Stimulated activated CD8-positive, alpha-beta memory T cell treated with anti-CD3 and anti-CD28 coated beads, Interleukin-7, amount 100 ng/mL, for 4 hours (primary cell): ENCODE results near the gene FBXO38.
"Not testable (repeated sequence)": the region's sequence is repeated elsewhere in the genome, so short reads cannot be mapped to it uniquely, and the experiment has no call there.

Experiments used
- DNase-seq, 2 donors: peaks; one replicate each; pipeline ENCODE4 v3.0.0-alpha.2; 2020; ENCODE audit warnings: low read depth in 2 of 2

FBXO38 gene

DNA sequence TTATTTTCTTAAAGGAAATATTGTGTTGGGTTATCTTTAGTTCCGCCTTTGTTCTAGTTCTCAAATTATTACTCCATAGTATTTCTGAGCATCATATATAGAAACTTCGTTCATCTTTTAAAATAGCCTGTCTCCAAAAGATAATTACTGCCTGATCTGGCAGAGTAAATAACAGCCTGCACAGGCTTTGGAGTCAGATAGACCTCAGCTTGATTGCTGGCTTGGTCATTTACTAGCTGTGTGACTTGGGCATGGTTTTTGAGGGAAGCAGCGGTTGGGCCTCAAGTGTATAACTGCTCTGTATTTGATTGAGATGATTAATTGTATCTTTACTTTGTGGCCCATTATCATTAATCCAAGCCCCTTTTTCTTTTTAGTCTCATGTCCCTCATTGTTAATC, 50.1 kb downstream of the FBXO38 start:
- DNase-seq, result no peak

DNA sequence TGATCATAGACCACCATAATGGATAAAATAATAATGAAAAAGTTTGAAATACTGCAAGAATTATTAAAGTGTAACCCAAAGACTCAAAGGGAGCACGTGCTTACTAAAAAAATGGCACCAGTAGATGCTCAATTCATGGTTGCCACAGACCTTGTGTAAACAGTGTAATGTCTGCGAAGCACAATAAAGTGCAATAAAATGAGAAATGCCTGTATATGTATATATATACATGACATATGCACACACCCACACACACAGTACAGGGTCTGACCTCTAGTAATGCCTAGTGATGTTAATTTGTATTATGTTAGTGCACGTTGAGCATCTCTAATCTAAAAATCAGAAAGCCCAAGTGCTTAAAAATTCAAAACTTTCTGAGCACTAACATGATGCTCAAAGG, 52.3 kb downstream of the FBXO38 start:
- no peak for DNase-seq

DNA sequence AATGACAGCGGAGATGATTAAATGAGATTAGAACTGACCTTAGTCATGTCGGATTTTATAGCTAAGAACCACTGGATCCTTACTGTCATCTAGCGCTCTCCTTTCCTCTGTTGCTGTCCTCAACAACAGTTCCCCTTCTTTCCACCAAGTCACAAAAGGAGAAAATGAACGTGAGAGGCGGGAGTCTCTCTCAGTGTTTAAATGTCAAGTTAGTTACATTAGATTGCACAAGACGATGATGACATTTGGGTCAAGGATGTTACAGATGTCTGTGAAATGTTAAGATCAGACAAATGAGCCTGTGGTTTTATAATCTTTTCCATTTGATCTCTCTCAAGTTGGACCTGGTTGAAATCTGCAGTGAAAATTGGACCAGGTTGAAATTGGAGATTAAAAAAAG, 53.5 kb downstream of the FBXO38 start:
- DNase-seq, result no peak

DNA sequence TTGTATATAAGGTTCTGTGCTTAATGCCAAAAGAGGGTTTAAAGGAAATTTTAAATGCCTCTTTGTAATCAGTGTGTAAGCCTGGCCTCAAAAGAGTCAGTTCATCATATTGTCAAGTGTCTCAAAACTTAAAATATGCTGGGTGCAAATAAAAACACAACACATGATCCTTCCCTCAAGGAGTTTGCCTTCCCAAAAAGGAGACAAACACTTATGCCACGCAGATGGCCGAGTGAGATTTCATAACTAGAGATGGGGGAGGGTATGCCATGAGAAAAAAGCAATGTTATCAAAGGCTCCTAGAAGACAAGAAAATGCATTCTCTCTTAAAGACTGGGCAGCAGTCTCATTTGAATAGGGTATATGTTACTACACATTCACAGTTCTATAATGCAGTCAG, 55.2 kb downstream of the FBXO38 start:
- DNase-seq, result no peak

DNA sequence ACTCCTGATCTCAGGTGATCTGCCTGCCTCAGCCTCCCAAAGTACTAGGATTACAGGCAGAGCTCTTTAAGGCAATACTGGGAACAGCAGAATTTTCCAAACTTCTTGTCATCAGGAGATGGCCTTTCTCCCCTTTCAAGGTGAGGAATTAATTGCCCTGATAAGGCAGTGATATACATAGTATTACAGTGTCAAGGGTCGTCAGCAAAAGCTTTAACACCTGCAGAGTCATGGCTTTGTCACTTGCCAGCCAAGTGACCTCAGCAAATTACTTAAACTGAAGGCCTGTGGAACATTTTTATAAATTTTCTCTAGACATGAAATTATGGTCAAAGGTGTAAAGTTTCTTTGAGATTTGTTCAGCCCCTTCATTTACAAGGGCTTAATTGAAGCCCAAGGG, 59.5 kb downstream of the FBXO38 start:
- DNase-seq, result no peak

DNA sequence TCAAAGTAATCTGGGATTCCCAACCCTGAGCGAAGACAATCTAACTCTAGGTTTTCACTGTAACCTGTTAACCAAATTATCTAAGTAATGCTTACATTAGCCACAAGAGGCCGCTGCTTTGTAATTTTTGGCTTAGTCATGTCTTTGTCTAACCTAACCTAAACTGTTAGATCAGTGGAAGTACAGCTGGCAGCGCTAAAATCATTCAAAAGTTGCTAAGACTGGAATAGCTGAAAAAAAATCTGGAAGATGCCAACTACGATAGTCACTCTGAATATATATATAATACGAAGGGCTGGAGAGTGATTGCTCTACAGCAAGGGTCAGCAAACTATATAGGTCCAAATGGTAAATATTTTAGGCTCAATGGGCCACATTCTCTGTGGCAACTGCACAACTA, 60.2 kb downstream of the FBXO38 start:
- DNase-seq, result peak in 1 of 2 donors; percentile 23

DNA sequence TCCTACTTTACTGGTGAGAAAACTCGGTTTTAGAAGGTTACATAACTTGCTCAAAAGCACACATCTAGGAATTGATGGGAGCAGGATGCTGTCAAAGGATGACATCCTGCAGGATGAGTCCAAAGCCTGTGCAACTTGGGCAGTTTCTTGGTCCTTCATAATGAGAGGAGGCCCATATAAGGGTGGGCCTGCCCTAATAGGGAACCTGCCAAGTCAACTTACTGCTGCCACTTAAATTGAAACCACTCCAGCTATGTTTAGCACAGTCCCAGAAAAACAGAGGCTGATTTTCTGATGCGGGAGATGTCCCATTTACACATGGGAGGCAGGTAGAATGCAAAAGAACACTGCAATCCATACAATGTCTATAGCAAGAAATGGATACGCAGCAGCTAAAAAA, 61.8 kb downstream of the FBXO38 start:
- no peak for DNase-seq

DNA sequence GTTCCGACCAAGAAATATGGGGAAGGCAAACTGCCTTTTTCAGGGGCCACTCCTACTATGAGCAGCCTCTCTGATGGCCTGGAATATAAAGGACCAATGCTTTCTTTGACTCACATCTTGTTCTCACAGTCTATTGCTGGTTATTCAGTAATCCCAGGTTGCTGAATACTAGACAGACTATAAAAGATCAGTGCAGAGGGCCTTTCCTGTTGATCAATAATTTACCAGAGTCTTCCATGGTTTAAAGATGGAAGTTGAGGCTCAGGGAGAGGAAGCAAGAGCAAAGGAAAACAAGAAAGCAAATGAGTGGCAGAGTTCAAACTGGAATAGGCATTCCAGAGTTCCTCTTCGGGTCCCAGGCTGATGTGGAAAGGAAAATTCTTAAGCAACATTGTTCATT, 62.9 kb downstream of the FBXO38 start:
- no peak for DNase-seq

DNA sequence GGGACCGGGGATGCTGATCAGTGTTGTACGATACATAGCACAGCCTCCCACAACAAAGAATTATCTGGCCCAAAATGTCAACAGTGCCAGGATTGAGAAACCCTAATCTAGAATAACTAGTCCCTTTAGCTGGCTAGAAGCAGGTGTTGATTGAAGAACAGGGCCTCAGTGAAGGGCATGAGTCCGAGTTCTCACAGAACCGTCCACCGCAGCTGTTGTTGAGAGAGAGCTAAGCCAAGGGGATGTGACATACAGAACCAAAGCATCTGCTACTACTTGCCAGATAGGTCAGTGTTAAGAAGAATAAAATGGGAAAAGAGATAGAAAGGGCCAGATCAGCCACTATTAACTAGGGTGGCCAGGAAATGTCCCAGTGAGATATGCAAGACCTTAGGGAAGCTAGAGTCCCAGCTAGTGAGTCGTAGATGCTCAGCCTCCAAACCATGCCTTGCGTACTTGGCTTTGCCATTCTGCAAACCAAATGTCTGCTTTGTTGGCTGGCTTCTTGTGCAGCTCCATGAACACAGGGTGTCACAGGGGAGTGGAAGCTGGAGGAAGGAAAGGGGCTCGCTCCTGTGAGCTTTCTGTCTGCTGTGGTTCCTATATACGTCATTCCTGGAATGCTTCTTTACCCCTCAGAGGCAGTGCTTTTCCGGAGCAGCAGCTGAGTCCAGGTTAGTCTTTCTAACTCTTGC, 68.9 kb downstream of the FBXO38 start:
- no peak for DNase-seq

DNA sequence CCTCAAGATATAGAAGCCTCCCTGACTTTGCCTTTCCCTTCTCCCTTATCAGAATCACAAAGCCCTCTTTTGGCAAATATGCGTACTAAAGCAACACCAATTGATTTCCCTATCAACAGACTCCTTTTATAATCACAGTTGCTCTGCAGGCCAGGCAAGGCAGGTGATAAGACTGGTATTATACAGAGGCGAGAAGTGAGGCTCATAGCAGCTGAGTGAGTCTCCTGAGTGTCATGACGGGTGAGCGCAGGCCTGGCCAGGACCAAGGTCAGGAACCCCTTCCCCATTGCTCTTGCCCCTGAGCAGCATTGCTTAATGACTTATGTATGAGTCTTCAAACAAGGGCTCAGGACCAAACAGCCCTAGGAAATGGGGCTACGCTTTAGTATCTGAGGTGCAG, 70.8 kb downstream of the FBXO38 start:
- DNase-seq, result no peak

DNA sequence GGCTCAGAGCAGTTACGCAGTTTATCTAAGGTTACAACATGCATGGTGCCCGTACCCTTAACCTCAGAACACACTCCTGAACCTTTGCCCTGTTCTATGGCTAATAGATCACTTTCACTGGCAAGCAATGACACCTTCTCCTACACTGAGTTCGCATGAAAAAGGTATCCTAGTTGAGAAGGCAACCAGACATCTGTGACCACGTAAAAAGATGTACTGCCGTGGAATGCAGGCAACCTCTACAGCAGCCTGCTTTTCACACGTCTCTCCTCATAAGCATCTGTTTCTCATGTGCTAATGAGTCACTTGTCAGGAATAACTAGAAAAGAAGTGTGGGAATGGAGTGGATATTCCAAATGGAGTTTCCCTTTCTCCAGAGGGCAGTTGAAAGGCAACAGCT, 71.4 kb downstream of the FBXO38 start:
- DNase-seq, result no peak

DNA sequence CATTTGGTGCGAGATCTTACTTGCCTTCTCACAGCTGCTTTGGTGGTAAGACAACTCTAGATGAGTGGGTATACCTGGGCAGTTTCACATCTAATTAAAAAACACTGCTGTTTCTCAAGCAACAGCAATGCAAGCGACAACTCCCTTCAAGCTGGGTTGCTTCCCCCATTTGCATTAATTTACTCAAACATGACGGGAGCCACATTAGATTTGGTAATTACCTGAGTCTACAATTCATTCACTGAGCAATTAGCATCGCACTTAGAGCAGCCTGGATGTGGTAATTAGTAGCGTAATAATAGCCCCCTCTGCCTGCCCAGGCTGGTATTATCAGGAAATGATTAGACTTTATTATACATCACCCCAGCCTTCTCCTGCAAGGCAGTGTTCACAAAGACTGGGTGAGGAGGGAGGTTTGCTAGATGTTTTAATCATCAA, 73.4 kb downstream of the FBXO38 start:
- no peak for DNase-seq

DNA sequence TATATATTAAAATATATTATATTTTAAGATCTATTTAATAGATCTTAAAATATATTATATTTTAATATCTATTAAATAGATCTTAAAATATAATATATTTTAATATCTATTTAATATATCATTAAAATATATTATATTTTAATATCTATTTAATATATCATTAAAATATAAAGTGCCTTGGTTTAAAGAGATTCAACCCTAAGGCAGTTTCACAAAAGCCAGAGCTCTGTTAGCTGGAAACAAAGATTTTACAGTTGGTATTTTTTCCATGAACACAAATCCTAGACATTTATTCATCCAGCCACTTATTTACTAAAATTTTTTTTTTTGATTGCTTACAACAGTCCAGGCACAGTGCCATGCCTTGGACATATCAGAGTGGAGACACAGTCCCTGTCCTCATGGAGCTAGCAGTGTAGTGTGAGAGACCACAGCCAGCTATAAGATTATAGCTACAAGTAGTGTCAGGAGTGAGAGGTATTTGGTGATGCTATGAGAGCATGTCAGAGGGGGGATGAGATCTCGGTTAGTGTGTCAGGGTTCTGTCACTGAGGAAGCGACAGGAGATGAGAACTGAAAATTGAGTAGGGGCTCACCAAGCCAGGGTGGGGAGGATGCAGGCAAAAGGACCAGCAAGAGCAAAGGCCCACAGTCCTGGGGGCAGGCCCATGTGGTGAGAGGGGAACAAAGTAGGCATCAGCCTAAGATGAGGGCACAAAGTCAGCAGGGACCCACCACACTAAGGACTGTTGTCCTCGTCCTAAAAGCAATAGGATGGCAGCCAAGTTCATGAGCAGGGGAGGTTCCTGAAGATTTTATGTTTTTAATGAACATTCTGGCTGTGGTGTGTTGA, 74.5 kb downstream of the FBXO38 start:
- no peak for DNase-seq

DNA sequence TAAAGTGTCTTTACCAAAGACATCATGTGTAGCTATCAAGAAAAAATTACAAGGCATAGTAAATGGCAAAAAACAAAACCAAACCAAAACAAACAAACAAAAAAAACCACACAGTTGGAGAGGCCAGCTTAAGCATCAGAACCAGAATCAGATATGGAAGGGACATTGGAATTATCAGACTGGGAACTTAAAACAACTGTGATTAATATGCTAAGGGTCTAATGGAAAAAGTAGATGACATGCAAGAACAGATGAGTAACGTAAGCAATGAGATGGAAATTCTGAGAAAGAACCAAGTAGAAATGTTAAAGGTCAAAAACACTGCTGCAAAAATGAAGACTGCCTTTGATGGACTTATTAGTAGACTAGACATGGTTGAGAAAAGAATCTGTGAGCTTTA, 75.9 kb downstream of the FBXO38 start:
- DNase-seq, result no peak

DNA sequence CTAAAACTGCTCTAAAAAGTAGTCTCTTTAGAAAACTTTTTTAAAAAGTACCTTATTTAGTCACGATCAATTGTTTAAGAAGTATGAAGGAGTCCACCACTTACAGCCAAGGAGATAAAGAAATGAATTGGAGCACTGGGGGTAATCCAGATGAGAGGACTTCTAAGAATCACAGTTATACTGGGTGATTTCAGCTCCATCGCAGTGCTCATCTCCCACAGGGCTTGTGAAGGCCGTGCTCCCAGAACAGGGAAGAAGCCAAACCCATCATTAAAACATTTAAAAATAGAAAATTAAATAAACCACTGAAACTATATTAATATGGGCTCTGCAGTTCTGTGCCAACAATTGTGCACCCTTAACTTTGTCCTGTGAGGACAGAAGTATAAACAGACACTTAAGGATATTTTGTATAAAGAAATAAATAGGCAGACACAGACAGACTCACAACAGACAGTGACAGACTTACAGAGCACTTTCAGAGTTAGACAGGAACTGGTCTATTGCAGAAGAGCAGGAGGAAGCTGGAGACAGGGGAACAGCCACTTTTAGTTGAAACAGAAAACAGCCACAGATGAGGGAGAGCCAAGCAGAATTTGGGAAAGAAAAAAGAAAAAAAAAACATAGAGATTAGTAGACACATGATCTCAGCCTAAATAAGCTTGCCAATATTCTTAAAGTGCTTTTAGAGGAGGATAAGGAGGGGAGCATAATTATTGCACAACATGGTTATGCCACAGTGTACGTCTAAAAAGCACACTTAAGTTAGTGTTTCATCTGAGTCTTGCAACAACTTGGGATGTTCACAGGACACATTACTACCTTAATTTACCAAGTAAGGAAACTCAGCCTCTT, 81.8 kb downstream of the FBXO38 start:
- no peak for DNase-seq

DNA sequence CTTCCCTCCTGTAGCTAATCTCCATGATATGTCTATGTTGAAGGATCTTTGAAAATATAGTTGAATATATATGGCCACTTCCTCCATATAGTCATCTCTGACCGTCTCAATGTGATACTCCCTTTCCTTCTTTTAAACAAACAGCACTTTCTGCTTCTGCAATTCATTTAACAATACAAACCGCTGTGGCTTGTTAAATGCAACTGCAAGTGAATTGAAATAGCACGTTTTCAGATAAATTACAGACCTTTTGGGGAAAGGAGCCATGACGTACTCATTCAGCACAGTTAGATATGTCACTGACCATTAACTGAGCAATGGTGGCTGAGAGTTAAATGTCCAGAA, 82.5 kb downstream of the FBXO38 start:
- no peak for DNase-seq

DNA sequence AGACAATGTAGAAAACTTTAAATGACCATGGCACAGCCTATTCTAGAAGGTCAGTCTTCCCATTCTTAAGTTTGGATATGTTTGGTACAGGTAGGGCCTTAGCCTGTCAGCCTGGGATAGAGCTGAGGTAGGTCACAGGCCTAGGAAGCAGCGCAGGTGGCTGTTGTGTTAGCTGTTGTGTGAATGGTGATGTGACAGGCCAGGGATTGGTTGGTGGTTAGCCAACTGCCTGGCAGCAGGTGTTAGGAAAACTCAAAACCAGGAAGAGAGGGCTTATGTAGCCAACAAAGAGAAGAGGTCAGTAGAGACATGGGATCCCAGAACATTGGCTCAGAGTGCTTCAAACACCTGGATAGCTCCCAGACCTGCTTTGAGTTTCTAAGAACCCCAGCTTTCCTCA, 84.2 kb downstream of the FBXO38 start:
- DNase-seq, result no peak

DNA sequence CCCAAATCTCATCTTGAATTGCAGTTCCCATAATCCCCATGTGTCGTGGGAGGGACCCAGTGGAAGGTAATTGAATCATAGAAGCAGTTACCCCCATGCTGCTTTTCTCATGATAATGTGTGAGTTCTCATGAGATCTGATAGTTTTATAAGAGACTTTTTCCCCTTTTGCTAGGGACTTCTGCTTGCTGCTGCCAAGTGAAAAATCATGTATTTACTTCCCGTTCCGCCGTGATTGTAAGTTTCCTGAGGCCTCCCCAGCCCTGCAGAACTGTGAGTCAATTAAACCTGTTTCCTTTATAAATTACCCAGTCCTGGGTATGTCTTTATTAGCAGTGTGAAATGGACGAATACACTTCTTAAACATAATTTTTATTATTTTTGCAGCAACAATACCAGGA, 85.0 kb downstream of the FBXO38 start:
- DNase-seq, result not testable (repeated sequence)

DNA sequence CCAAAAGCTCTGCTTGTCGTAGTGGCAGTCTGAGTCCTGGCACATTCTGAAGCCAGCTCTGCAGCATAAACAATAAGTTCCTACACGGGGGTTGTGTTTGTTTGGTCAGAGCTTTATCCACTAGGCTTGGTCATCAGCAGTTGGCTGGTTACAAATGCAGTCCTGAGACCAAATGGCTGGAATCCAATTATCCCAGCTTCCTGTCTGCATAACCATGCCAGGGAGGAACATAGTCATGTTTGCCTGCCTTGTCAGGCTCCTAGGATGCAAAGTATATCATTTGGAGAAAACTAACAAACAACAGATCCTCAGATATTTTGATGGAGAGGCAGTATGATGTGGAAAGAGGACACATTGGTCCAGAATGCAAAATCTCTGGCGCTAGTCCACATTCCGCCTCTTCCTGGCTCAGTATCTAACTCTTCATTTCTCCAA, 85.8 kb downstream of the FBXO38 start:
- no peak for DNase-seq

DNA sequence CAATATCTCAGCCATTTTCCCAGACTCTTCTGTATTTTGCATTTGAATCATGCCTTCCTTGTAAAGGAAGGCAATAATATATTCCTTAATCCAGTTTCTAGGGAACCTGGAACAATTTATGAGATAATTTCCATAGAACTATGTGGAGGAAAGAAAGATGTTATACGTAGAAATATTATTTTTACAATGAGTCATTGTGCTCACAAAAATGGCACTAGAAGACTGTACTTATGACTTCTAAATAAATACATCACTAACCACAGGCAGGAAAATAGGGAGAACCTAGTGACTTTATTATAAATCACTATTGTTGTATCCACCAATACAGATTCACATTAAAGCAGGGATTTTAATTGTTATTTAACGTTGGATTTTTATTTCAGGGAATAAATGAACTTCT, 87.6 kb downstream of the FBXO38 start:
- DNase-seq, result no peak

DNA sequence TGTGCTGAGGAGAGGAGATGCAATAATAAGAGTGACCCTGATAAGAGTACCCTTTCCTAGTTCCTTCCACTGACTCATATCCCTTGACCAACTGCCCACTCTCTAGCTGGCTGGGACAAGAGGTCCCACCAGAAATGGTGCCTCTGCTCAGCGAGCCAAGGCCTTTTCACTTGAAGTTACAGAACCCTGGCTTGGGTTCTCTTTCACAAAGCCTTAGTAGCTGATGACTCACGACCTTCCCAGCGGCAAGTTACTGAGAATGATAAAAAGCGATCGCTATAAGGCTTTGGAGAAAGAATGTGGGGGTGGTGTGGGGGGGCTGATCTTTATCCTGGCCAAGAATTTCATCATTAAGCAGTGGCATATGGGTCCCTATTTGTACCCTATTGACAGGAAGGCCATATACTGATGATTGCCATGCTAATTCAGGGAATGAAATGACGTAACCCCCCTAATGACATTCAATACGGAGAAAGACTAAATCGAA, 90.3 kb downstream of the FBXO38 start:
- no peak for DNase-seq

DNA sequence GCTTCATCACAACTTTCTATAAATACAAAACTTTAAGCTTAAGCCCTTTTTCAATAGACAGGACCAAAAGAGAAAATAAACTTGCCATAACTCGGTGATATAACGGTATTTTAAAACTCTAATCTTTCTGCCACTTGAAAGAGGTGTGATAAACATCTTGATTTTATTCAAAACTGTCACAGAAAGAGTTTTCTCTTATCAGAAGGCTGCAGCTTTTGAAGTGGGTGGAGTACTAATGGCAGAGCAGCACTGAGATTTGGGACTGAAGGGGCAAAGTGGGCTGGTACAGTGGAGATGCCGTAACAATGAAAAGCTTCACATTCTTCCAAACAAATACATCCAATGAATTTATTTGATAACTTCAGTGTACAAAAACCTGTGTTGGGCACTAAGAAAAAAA, 92.5 kb downstream of the FBXO38 start:
- DNase-seq, result no peak
